ENCODE measurements around the gene FGA.
"Not testable (repeated sequence)": the region's sequence is repeated elsewhere in the genome, so short reads cannot be mapped to it uniquely, and the experiment has no call there.

FGA gene

DNA sequence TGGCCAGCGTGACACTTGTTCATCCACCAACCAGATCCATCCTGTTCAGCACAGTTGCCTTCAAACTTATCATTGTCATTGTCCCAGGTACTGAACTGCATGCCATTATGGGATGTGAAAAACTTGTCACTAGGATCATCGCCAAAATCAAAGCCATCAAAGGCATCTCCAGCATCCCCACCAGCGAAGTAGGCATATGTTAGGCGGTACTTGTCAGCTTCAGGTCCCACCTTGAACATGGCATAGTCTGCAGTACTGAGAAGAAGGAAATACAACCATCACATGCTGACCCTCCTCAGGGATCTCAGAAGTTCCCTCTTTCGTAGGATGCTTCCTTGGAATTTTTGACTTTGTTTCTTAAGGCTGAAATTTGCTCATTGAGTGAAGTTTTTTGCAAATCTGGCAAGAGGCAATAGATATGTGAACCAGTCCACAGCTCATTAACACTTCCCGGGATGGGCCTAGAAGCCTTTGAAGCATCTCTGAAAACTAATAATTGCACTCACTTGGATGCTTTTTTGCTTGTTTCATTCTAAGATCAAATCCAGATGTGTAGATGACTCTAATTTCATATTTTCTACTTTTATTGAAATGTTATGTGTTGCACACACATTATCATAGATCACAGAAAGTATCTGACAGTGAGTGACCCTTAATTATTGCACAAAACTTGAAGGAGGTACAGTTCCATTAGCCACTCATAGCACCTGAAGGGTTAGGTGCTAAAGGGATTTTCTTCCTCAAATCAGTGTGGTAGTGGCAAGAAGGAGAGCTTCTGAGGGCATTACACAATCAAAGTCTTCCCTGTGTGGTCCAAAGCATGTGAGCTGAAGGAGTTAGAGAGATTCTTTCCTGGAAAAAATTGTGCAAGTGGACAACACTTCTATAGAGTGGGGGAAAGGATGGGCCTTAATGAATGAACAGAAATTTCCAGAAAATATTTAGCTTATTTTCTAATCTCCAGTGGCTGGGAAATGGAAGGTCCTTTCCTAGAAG, 16.5 kb upstream of the FGA start:
- no peak for DNase-seq

DNA sequence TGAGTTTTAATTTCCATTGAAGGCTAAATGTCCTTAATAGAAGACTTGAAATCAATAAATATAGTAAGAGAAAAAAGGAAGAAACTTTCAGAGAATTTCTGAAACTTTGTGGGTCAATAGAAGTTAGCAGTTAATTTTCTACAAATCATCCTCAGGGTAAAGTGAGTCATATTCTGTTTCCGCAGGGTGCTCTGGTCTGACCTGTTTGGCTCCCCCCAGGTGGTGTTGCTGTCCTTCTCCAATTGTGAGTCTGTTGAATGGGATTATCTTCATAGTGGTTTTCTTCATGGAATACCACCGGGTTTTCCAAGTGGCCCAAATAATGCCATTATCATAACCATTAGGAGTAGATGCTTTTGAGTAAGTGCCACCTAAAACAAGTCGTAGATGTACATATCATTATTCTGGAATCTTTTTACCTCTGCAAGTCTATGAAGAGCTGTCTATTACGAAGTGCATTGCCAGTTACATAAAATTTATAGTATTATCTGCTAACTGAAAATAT, 14.2 kb upstream of the FGA start:
- no peak for DNase-seq

DNA sequence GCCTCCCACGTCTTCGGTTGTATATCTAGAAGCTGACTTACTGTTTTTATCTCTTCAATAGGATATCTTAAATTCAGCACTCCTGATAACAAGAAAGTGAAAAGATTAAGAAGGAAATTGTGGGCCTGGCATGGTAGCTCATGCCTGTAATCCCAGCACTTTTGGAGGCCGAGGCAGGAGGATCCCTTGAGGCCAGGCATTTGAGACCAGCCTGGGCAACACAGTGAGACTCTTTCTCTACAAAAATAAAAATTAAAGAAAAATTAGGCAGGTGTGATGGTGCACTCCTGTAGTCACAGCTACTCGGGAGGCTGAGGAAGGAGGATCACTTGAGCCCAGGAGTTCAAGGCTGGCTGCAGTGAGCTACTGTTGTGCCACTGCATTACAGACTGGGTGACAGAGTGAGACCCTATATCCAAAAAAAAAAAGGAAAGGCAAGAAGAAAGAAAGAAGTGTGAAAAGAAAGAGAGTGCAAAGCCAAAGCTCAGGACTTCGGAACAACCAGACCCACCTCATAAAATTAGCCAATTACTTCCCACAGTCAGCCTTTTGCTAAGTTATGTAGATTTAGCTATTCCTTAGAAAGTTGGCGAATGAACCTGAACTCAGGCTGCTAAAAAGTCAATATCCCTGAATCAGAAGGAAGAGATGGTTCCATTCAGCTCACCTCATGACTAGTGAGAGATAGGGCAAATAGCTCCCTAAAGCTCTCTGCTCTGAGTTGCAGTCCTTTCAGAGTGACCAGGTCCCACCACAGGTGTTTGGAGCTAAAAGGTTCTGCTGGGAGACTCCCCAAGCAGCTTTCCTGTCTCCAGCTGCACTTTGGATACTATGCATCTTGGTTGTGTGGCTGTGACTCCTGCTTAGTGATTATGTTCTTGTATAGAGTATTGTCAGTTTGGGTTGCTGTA, 12.7 kb upstream of the FGA start:
- DNase-seq: no peak

DNA sequence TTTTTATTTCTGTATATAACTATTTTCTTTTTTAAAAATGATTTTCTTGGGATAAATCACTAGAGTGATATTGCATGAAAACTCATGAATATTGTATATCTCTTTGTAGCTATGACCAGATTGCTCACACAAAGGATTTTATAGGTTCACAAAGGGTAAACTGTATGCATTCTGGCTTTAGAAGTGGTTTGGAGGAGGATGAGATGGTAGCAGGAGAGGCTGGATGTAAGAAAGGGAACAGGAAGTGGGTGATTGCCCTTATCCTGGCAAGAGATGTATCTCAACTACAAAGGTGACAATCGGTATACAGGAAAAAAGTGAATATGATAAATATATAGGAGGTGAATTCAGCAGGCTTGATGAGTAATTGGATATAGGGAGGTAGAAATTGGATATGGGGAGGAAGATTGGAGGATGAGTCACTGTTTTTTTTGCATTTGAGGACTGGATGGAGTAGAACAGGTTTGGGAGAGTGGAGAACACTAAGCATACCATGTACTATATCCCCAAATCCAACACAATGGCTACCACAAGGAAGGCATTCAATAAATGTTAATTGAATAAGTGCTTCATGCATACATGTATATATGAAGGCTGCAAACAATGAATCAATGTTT, 12.0 kb upstream of the FGA start:
- DNase-seq: no peak

DNA sequence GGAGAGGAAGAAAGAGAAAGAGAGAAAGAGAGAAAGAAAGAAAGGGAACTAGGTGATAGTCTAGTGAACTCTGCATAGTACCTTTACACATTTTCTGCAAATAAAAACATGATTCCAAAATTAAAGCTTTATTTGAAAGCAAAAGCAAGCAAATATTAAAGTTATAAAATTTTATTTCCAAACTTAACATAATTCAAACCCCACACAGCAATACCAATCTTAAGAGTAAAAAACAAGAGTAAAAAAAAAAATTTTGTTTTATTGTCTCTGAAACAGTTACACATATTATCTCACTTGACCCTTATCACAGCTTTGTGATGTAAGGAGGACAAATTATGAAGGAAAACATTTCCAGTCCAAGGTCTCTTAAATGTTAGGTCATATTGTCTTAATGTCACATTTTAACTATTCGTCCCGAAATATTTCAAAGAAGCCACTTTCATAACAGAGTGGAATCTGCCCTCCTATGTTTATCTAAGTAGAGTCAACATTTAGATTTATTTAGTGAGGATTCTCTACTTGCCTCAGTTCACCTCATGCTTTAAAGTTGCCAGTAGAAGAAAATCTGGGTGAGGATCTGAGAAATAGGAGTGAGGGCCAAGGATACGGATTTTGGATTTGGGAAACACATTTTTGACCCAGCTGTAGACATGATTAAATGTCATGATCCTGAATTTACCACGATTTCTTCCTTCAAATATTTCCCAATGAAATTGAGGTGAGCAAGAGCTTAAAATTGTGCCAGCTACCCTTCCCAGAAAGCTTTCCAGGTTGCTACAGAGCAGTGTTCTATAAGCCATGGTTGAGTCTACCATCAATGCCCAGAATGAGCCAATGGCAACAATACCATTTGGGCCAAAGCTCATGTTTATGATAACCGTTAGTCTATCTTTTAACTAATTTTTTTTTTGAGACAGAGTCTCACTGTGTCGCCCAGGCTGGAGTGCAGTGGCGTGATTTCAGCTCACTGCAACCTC, 7.5 kb upstream of the FGA start:
- DNase-seq: no peak

DNA sequence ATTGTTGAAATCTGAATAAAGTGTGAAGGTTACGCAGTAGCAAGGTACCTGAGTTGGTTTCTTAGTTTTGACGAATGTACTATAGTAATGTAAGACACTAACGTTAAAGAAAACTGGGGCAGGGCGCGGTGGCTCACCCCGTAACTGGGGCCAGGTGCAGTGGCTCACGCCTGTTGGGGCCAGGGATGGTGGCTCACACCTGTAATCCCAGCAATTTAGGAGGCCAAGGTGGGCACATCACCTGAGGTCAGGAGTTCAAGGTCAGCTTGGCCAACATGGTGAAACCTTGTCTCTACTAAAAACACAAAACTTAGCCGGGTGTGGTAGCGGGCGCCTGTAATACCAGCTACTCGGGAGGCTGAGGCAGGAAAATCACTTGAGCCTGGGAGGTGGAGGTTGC, 6.7 kb upstream of the FGA start:
- not testable (repeated sequence) for DNase-seq

DNA sequence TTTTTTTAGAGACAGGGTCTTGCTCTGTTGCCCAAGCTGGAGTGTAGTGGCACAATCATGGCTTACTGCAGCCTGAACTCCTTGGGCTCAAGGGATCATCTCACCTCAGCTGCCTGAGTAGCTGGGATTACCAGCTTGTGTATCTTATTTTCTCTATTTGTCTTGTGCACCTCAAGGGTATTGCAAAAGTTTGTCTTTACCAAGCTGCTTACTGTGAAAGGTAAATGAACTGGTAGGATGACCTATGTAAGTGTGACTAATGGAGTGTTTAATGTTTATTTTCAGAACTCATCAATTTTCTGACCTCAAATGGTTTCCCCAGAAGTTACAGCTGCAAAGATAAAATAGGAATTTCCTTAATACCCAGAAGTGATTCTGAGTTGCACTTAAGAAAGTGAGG, 5.3 kb upstream of the FGA start:
- no peak for DNase-seq

DNA sequence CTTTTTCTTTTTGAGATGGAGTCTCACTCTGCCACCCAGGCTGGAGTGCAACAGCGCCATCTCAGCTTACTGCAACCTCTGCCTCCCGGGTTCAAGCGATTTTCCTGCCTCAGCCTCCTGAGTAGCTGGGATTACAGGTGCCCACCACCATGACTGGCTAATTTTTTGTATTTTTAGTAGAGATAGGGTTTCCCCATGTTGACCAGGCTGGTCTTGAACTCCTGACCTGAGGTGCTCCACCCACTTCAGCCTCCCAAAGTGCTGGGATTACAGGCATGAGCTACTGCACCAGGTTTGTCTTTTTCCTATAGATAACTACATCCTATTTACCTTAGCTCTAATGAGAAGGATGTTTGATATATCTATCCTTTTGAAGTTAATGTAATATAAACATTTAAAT, 3.8 kb upstream of the FGA start:
- not testable (repeated sequence) for DNase-seq

DNA sequence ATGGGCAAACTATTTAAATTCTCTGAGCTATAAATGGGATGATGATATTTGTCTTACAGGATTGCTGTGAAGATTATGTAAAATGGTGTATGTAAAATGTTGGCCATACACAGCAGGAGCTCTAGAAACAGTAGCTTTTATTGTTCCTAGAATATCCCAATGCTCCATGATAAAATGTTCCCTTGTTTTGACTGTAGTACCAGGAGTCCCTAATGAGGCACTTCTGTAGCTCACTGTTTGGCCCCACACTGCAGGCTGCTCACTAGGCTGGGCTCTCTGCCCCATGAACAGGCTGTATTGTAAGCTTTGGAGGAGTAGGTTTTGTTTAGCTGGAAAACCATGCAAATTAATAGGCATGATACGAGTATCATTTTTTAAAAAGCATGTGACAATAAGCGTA, 3.3 kb upstream of the FGA start:
- DNase-seq: no peak

DNA sequence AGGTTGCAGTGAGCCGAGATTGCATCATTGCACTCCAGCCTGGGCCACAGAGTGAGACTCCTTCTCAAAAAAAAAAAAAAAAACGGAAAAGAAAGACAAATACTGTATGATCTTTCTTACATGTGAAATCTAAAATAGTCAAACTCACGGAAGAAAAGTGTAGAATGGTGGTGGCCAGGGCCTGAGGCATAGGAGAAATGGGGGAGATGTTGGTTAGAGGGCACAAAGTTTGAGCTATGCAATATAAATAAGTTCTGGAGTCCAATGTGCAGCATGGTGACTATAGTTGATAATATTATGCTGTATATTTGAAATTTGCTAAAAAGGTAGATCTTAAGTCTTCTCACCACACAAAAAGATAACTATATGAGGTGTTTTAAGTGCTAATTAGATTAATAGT, 1.3 kb upstream of the FGA start:
- no peak for DNase-seq

DNA sequence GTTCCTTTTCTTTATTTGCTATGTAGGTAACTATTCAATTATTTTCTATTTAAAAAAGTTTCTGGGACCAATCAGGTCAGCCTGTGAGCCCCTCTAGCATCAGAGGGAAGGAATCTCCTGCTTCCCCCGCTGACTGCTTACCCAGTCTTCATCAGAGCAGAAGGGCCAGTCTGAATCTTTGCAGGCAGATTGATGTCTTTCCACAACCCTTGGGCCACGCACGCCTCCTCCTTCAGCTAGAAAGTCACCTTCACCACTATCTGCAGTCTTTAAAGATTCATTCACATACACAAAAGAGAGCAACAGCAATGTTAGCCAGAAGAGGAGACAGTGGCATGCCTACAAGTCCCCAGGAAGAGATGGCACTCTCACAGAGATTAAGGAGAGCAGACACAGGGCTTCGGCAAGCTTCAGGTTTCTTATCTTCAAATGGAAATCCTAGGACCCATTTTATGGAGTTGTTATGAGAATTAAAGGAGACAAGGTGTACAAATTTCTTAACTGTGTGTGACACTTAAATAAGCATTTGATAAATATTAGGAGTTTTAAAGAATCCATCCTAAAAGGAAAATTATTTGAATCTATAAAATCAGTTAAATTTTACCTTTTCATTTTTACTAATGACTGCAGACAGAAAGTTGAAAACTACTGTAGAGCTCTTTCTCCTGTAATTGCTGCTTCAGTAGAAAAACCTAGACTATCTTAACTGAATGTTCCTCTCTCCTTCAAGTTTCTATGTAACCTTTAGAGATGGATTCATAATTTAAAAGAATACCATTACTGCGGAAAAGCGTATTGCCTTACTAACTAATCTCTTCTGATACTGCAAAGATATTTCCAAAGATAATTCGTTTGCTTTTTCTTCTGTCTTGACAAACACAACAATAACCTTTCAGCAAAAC, 995 bp downstream of the FGA start:
- no peak for DNase-seq

DNA sequence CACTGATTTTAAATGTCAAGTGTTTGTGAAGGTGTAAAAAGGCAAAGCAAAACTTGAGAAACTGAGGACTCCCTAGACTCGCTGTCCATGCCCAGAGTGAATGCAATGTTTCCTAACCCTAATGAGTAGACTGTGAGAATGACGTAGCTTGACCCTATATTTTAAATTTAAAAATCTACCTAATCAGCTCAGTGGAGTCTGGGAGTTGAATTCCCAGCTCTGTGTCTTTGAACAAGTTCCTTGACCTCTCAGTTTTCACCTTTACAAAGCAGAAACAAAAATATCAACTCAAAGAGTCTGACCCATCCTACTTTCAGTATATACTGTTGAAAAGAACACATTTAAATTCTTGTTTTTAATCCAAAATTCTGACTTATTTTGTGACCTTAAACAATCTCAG, 2.3 kb downstream of the FGA start:
- DNase-seq: no peak

DNA sequence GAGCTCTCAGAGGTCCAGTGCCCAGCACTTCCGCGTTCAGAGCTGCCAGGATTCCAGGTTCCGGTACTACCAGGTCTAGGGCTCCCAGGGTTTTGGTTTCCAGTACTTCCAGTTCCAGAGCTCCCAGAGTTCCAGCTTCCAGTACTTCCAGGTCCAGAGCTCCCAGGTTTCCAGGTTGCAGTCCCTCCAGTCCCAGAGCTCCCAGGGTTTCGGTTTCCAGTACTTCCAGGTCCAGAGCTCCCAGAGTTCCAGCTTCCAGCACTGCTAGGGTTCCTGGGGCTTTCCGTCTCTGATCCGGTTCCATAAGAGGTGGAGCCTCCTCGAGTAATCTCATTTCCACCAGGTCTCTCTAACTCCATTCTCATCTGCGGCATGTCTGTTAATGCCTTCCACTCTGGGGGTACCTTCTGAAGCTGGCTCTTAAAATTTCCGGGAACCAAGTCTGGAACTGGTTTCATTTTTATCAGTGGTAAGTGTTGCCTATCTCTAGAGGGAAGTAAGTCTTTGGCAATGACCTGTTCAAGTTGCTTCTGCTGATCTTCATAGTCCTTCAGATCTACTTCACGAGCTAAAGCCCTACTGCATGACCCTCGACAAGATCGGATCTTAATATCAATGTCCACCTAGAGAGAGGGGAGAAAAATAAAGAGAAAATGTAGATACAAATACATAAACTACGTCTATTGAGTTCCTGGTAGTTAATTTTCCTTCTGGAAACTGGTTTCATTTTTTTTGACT, 4.1 kb downstream of the FGA start:
- DNase-seq: no peak

DNA sequence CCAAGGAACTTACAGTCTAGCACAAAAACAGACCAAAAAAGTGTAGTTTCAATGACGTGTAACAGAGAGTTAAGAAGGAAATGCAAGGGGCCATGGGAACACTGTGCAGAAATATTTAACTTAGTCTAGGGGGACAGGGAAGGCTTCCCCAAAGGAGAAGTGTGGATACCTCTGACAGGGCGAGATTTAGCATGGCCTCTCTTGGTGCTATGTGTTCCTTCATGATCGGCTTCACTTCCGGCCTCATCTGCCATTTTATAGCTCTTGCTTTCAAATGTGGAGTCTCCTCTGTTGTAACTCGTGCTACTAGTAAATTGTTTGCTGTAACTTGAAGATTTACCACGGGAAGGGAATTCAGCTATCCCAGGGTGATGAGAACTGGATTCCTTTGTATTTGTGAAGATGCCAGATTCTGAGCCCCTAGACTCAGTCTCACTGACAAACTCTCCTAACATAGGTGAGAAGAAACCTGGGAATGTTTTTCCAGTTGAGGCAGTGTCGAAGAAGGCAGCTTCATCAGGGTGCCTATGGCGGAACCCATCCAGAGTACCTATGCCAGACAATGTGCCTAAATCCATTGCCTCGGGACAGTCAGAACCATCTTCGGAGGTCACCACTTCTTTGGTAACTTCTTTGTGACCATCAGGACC, 5.0 kb downstream of the FGA start:
- no peak for DNase-seq

DNA sequence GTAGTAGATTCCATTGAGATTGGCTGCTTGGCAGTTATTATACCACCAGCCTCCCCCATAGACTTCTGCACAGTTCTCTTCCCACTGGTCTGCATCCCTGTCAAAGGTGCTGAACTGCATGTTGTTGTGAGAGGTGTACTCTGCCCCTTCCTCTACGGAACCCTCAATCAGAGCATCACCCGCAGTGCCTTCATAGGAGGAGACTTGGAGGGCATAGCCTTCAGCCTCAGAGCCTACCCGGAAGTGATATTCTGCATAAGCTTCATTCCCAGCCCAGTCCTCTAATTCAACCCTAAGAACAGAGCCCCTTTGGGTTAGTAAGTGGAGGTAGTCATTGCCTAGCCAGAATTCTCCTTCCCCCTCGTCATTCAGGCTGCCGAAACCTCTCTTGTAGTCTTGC, 6.3 kb downstream of the FGA start:
- no peak for DNase-seq

DNA sequence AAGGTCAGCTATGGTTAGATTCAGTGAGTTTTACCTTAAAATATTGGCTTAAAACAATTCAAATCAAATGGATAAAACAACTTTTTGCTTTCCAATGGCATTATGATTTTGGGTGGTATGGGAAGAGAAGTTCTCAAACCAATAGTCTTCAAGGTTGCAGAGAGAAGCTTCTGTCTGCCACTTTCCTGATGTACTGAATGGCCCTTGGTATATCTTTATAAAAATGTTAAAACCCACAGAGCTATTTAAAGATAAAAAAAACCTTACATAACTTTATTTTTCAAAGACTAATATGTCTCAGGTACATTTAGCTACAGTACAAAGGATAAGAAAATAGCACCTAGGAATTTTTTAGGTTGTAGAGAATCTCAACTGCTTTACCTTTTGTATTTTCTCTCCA, 6.9 kb downstream of the FGA start:
- no peak for DNase-seq

DNA sequence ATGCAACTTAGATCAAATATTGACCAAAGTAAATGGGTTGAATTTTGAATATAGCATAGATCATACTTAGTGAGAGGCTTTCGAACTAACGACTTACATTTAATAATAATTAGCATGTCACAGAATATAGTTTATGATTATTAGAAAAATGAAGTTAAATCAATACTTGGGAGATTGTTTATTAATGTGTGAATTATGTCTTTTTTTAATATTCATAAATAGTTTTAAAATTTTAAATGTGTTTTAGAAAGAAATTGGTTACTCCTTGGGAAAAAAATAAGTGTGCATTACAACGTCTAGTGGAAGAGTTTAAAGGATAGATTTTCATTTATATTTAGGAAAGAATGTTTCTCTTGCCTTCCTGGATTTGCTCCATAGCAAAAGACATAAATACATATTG, 7.3 kb downstream of the FGA start:
- DNase-seq: no peak

DNA sequence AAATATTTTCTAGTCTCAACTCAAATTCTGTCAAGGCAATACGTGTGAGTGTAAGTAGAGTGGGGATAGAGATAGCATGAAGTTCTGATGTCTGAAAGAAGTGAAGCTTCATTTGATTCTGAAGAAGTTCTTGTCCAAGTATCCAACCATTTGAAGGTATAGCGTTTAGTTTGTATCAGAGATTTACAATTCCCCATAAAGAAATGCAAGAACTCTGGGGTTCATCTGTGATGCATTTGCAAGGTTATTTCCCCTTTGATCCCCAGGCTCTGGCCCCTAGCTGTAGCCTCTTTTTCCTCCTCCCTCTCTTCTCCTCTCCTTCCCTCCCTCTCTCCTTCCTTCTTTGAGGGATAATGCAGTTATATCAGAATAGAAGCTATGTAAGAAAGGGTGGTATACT, 7.8 kb downstream of the FGA start:
- DNase-seq: no peak

DNA sequence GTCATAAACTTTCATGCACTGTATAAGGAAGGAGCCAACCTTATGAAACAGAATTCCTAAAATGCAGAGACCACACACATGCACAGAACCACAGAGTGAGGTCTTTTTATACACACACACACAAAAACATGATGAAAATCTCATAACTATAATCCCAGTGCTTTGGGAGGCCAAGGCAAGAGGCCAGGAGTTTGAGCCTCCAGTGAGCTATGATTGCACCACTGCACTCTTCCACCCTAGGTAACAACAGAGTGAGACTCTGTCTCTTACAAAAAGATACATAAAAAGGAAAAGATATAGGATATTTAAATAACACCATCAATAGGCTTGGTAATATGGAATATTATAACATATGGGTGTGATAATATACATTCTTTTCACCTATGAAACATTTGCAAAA, 10.6 kb downstream of the FGA start:
- no peak for DNase-seq

DNA sequence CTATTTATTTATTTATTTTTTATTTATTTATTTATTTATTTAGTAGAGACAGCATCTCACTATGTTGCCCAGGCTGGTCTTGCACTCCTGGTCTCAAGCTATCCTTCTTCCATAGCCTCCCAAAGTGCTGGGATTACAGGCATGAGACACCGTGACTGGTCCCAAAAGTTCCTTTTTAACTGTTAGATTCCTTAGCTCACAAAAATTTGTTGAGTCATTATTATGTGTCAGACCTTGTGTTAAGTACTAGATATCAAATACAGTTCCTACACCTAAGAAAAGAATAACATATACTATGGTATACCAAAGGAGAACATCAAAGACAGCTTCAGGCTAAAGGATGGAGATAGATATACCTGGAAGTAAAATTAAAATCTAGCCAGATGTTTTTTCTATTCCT, 11.6 kb downstream of the FGA start:
- DNase-seq: no peak

Measured in femur (tissue), 1 donor.